Measurements from ENCODE around the gene WRNIP1. TPM values are rescaled to one million over a fixed set of nuclear protein-coding genes. Genes with fewer than 3 reads are reported as not detected.

Gene WRNIP1
- total RNA-seq (2022; extraction: Qiagen RNA extraction; ENCODE audit: low read depth) = 31.9 to 41.5 TPM (median 38.5 TPM) in 5 replicates

GRCh38 chr6:2765166-2765895 lies at the start of gene WRNIP1:
Gene WRNIP1, plus strand, starts transcription at chr6:2765393. Its CDS starts 230 bp downstream, at chr6:2765623.

DNA sequence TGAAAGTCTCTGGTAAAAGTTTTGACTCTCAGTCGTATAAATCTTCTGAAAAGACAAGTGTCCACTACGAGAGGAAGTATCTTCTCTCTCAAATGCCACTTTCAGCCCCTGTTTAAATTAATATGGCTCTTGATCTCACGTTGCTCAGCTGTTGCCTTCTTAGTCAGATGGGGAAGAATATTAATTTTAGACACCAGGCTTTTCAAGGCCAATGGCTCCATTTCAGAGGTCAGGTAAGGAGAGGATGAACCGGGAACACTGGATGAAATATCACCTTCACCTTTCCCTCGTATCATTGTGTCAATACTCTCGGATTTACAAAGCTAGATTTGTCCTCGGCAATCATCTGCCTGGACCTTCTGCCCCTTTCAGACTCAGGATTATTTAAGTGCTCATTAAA lies 14.4 kb upstream of the WRNIP1 start, which contains the start of gene MYLK4:
Gene MYLK4 (minus strand): TSS at position 91 of the 400 bp plus-strand sequence. CDS start 1,628 bp downstream, outside the sequence.

Other genes with a start within 250 kb of the WRNIP1 start
- 0.07 to 0.19 TPM (median 0.14 TPM) in 4 of 5 replicates, not detected in the other for gene MYLK4, start 14.5 kb upstream of the WRNIP1 start, total RNA-seq (2022; extraction: Qiagen RNA extraction; ENCODE audit: low read depth)
- 44.3 to 68.9 TPM (median 47.8 TPM) in 5 replicates for gene SERPINB1, start 76.5 kb downstream of the WRNIP1 start, total RNA-seq (2022; extraction: Qiagen RNA extraction; ENCODE audit: low read depth)
- gene SERPINB9, start 137.9 kb downstream of the WRNIP1 start, total RNA-seq (2022; extraction: Qiagen RNA extraction; ENCODE audit: low read depth) = 6.7 to 12.4 TPM (median 11.2 TPM) in 5 replicates
- gene SERPINB6, start 206.2 kb downstream of the WRNIP1 start, total RNA-seq (2022; extraction: Qiagen RNA extraction; ENCODE audit: low read depth) = 146 to 156 TPM (median 148 TPM) in 5 replicates
- 68.4 to 80.9 TPM (median 72.7 TPM) in 5 replicates for gene NQO2, start 234.5 kb downstream of the WRNIP1 start, total RNA-seq (2022; extraction: Qiagen RNA extraction; ENCODE audit: low read depth)